Psoas muscle (tissue), 8 donors: Measurements from ENCODE around the gene RBFOX2. TPM values are rescaled to one million over a fixed set of nuclear protein-coding genes. Genes with fewer than 3 reads are reported as not detected.

Source experiments
- ATAC-seq, 4 donors: fragments of 200-7000 bp; cut with Tn5 transposase; one replicate each; pipeline ENCODE4 v1.9.1; 2020; ENCODE audit warnings: moderate library complexity in 3 of 4, mild to moderate bottlenecking in 2 of 4
- DNase-seq, 2 donors: peaks; one replicate each; pipeline ENCODE4 v3.0.0-alpha.2; 2020
- H3K27ac ChIP-seq: fragments of 200-600 bp; one replicate; pipeline ENCODE4 v1.8.0; 2022
- H3K27me3 ChIP-seq, 3 donors: fragments of 200-600 bp in 1 of 3; one replicate each; pipeline versions ENCODE4 v1.6.1 to v1.8.0; 2013 to 2022; ENCODE audit warnings: low read length in 2 of 3, mild to moderate bottlenecking in 2 of 3, moderate library complexity in 1 of 3; ENCODE audit not compliant: insufficient read depth in 3 of 3
- H3K36me3 ChIP-seq, 2 donors: fragments of 200-600 bp in 1 of 2; one replicate each; pipeline versions ENCODE4 v1.6.1 to v1.8.0; 2013 to 2022; ENCODE audit warnings: low read depth in 1 of 2, mild to moderate bottlenecking in 1 of 2, moderate library complexity in 1 of 2; ENCODE audit not compliant: insufficient read depth in 1 of 2
- H3K4me1 ChIP-seq: fragments of 200-600 bp; one replicate; pipeline ENCODE4 v1.8.0; 2022
- H3K4me3 ChIP-seq: fragments of 200-600 bp; one replicate; pipeline ENCODE4 v1.8.0; 2022; ENCODE audit warnings: mild to moderate bottlenecking
- H3K9me3 ChIP-seq: fragments of 200-600 bp; one replicate; pipeline ENCODE4 v1.8.0; 2022
- WGBS, 3 donors: extraction: QIAGEN DNeasy Blood & Tissue Kit; methylation state at CpG; one replicate each; pipeline versions ENCODE4 v1.1.6 to v1.1.7; 2013; 5-methylcytosine and 5-hydroxymethylcytosine counted together
- intact Hi-C, 2 donors: fragments of 100-400 bp; cut with DNase I; formaldehyde crosslinking; loops; one replicate each; pipeline versions ENCODE4 v1.11.0 to v1.14.2; 2022
- polyA plus RNA-seq, 3 donors: library from polyadenylated mRNA; stranded (reverse); fragments of 200-250 nt; gene quantifications; one replicate each; pipeline ENCODE4 v1.2.3, GENCODE V29; 2013
- total RNA-seq, 4 donors: library from RNA; stranded (reverse); fragmentation: NEBNext Ultra II Directional in 2 of 4; extraction: Animal tissue kit (Norgen Biotek cat#: 25700) in 2 of 4; gene quantifications; one replicate each; pipeline versions ENCODE4 v1.2.1 to v1.2.4, GENCODE V29; 2021 to 2023
- TF ChIP-seq, protein P1 (sequence below): fragments of 200-600 bp; IDR thresholded peaks from one replicate; pipeline ENCODE4 v1.8.0; 2022; ENCODE audit warnings: antibody characterized with exemption
- donor health status: healthy with polysubstance abuse.
- donor health status: DM: no; HTN: no; CAD: no; lungs with moderate emphysema.
- donor health status: Bipolar disorder and iron deficiency.
- donor health status: healthy.
- donor health status: DM: yes; HTN: yes; CAD: no.
- donor health status: DM: no; HTN: no; CAD: no.
- donor health status: DM: no; HTN: no; CAD: no.
- donor health status: DM: yes; HTN: yes; CAD: no.

RBFOX2 gene
- total and polyA plus RNA-seq, 7 donors: 7.7 to 50.4 (median 28.4) TPM

DNA sequence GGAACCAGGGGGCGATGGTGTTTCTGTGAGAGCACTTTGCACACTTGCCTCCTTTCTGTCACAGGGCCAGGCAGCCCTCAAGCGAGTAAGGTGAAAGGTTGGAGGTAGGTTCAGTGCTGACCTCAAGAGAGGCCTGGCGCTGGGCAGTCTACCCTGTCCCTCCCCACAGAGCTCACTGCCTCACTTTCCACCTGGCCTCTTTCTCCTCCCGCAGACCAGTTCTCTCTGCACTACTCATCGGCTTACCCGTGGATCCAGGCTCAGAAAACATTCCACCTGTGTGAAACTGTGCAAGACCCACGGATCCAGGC is 294.2 kb downstream of the RBFOX2 start:
- no peak for DNase-seq
- Histone ChIP-seq H3K36me3 (peaks cover 0 to 19% of the 10 kb centered on the region in 2 donors), H3K4me3 (no peak overlapping the region), H3K27ac (no peak overlapping the region), H3K9me3 (no peaks in the 10 kb centered on the region), H3K4me1 (peaks cover 8% of the 10 kb centered on the region), H3K27me3 (no peaks in the 10 kb centered on the region)
- 56 to 74% (median 63%) methylated on average over 7 of the region's 7 CpGs for WGBS, 3 donors
- TF ChIP-seq, protein P1, sequence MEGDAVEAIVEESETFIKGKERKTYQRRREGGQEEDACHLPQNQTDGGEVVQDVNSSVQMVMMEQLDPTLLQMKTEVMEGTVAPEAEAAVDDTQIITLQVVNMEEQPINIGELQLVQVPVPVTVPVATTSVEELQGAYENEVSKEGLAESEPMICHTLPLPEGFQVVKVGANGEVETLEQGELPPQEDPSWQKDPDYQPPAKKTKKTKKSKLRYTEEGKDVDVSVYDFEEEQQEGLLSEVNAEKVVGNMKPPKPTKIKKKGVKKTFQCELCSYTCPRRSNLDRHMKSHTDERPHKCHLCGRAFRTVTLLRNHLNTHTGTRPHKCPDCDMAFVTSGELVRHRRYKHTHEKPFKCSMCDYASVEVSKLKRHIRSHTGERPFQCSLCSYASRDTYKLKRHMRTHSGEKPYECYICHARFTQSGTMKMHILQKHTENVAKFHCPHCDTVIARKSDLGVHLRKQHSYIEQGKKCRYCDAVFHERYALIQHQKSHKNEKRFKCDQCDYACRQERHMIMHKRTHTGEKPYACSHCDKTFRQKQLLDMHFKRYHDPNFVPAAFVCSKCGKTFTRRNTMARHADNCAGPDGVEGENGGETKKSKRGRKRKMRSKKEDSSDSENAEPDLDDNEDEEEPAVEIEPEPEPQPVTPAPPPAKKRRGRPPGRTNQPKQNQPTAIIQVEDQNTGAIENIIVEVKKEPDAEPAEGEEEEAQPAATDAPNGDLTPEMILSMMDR: no peak
- intact Hi-C loops: no loop called here
- ATAC-seq: no peak

DNA sequence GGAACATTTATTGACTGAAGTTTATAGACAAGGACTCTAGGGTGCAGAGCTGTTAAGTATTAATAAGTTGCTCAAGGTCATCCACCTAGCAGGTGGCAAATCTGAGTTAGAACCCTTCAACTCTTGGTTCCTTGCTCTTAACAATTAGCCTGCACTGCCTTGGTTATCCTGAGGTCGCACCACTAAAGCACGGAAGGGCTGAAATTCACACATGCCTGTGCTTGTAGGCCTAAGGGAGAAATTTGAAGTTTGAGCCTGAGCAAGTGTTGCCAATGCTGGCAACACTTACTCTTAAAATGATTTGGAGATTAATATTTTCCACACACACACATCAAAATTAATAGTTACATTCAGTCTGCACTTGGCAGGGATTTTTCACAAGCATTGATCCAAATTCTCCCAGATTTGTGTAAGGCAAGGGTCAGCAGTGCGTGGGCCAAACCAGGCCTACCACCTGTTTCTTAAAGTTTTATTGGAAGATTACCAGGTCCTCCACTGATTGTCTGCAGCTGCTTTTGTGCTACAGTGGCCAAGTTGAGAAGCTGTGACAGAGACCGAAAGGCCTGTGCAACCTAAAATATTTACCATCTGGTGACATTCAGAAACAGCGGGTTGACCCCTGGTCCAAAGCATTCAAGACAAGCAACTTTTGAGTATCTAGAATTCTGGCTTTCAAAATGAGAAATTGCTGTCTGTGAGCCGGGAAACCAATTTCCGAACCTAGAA is 294.7 kb downstream of the RBFOX2 start:
- TF ChIP-seq, protein P1: no peak
- DNase-seq (no peak), ATAC-seq (peak in 3 of 4 donors; percentile 21 to 54 (median 43))
- 36 to 39% (median 37%) methylated on average over 7 of the region's 7 CpGs for WGBS, 3 donors
- H3K9me3 ChIP-seq: no peaks in the 10 kb centered on the region
- no peaks in the 10 kb centered on the region for H3K27me3 ChIP-seq
- H3K4me1 ChIP-seq: peaks cover 8% of the 10 kb centered on the region
- intact Hi-C loops: no loop called here
- H3K36me3 ChIP-seq: peaks cover 0 to 16% of the 10 kb centered on the region in 2 donors
- no peak overlapping the region for H3K27ac ChIP-seq
- H3K4me3 ChIP-seq: no peak overlapping the region

DNA sequence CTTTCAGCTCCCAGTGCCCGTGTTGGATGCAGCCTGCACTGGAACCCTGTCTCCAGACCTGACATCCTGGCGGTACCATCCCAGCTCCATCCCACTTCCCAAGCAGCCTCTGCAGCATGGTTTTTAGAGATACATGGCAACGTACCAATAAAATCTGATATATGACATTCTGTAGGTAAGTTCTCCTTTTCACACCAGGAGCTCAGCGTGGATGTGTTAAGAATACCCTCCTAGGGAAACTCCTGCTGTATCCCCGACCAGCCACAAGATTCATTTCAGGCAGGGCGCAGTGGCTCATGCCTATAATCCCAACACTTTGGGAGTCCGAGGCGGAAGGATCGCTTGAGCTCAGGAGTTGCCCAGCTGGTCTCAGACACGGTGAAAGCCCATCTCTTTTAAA is 295.6 kb downstream of the RBFOX2 start:
- Histone ChIP-seq H3K27me3 (no peaks in the 10 kb centered on the region), H3K4me3 (no peak overlapping the region), H3K36me3 (peaks cover 0 to 6% of the 10 kb centered on the region in 2 donors), H3K4me1 (peaks cover 8% of the 10 kb centered on the region), H3K9me3 (no peaks in the 10 kb centered on the region), H3K27ac (no peak overlapping the region)
- TF ChIP-seq, protein P1: no peak
- no peak for DNase-seq
- WGBS, 3 donors: 83 to 87% (median 85%) methylated on average over 10 of the region's 10 CpGs
- intact Hi-C loops: no loop called here
- ATAC-seq: no peak

DNA sequence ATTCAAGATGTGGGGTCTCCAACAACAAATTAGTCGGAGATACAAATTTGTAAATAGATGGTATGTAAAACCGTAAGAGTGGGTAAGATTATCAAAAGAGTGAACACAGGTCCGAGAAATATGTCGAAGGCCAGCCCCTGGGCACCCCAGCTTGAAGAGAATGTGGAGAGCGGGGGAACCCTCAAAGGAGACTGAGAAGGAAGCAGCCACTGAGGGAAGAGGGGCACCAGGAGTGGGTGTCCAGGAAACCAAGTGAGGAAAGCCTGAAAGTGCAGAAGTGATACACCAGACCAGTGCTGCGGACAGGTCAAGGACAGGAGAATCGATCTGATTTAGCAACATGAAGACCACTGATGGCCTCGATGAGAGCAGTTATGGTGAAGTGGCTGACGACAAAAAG is 296.5 kb downstream of the RBFOX2 start:
- Histone ChIP-seq H3K4me1 (peaks cover 8% of the 10 kb centered on the region), H3K27me3 (no peaks in the 10 kb centered on the region), H3K4me3 (no peak overlapping the region), H3K36me3 (no peaks in the 10 kb centered on the region), H3K27ac (no peak overlapping the region), H3K9me3 (no peaks in the 10 kb centered on the region)
- DNase-seq (no peak), ATAC-seq (no peak)
- intact Hi-C loops: no loop called here
- 97% methylated on average over 9 of the region's 9 CpGs for WGBS, 3 donors
- TF ChIP-seq, protein P1: no peak

DNA sequence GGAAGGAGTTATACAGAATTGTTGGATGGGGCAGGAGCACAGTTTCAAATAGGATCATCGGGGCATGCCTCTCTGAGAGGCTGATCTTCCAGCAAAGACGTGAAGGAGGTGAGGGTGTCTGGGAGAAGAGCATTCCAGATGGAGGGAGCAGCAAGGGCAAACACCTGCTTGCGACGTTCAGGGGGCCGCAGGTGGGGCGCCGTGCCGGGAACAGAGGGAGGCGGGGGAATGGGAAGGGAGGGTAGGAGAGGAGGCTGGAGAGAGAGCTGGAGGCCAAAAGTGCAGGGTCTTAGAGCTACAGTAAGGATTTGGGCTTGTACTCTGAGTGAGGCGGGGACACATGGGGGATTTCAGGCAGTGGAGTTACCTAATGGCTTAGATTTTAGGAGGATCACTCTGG is 297.3 kb downstream of the RBFOX2 start:
- Histone ChIP-seq H3K27ac (no peak overlapping the region), H3K4me3 (no peak overlapping the region), H3K4me1 (peaks cover 8% of the 10 kb centered on the region), H3K27me3 (no peaks in the 10 kb centered on the region), H3K9me3 (no peaks in the 10 kb centered on the region), H3K36me3 (no peaks in the 10 kb centered on the region)
- DNase-seq: no peak
- TF ChIP-seq, protein P1: no peak
- WGBS, 3 donors: 78 to 84% (median 83%) methylated on average over 10 of the region's 10 CpGs
- intact Hi-C loops: no loop called here
- ATAC-seq: no peak
